HG03521 (cell line): ENCODE data around the gene GLT1D1.

Source experiments
- ATAC-seq: cut with Tn5 transposase; IDR thresholded peaks from one replicate; pipeline ENCODE4 v1.9.1; 2021; ENCODE audit warnings: mild to moderate bottlenecking, moderate library complexity; ENCODE audit not compliant: unreplicated experiment

Gene GLT1D1

GRCh38 chr12:128956755-128957154, 103.5 kb downstream of the GLT1D1 start:
- no peak for ATAC-seq

GRCh38 chr12:128959901-128960300, 106.6 kb downstream of the GLT1D1 start:
- no peak for ATAC-seq

GRCh38 chr12:128961308-128961902, 108.1 kb downstream of the GLT1D1 start:
- ATAC-seq, result no peak

- no peak for ATAC-seq
Observed at GRCh38 chr12:128961957-128962356, 108.7 kb downstream of the GLT1D1 start.

- ATAC-seq, result no peak
Observed at GRCh38 chr12:128966203-128966810, 113.0 kb downstream of the GLT1D1 start.

- no peak for ATAC-seq
Observed at GRCh38 chr12:128968668-128969067, 115.4 kb downstream of the GLT1D1 start.

GRCh38 chr12:128969480-128970055, 116.3 kb downstream of the GLT1D1 start:
- peak; percentile 64 for ATAC-seq

DNA sequence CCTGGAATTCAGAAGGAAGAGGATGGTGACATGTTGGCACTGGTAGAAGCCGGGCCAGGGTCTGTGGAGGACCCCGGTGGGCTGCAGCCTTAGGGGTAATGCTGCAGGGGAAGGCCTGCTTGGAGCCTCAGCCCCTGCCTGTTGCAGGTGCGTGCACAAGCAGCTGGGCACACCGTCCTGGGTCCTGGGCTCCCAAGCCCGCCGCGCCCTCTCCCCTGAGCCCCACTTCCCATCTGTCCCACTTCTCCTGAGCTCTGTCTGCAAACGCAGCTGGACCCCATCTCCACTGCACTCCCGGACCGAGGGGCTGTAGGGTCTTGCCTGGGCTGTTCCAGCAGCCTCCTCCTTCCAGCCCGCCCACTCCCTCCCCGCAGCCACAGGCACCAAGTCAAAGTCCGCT, 116.8 kb downstream of the GLT1D1 start:
- ATAC-seq, result no peak

GRCh38 chr12:128970941-128971340, 117.7 kb downstream of the GLT1D1 start:
- ATAC-seq, result no peak

DNA sequence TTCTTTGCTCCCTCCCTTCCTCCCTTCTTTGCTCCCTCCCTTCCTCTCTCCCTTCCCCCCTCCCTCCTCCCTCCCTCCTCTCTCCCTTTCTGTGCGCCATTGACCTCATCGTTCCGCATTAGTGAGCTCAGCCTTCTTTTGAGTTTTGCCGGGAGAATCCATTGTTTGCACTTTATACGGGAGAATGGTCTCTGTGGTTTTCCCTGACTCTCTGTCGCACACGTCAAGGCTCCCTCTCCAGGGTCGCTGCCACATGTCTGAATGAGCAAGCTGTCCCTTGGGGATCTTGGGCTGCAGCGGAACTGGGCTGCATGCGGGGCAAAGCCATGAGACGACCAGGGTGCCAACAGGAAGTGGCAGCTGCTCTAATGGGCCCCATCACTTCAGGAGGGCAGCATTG, 118.5 kb downstream of the GLT1D1 start:
- ATAC-seq, result no peak

DNA sequence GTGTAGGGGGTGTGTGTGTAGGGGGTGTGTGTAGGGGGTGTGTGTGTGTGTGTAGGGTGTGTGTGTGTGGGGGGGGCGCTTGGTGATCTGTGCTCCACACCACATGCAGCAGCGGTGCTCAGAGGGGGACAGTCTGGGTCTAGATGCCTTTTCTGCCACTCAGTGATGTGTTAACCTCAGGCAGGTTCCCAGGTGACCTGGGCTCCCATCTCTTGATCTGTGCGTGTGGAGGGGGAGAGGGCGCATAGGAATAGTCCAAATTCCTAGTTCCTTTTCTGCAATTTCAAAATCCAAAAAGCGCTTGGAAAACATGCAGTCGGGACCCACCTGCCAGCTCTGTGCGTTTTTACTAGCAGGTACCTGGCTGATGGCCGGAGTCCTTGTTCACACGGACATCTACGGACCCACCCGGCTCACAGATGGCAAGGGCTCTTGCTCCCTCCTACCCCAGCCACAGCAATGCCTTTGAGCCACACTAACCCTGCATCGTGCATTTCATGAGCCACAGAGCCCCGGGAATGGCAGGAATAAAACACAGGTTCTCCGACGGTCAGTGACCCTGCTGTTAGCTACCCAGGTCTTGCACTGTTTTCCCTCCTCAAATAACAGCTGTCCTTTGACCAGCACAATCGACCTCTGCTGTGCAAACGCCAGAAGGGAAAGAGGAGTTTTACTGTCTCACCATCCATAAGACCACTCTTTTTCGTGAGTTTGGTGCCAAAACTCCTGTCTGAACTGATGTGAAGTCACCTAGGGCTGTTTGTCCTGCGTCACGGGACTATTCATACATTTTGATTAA, 120.8 kb downstream of the GLT1D1 start:
- no peak for ATAC-seq

DNA sequence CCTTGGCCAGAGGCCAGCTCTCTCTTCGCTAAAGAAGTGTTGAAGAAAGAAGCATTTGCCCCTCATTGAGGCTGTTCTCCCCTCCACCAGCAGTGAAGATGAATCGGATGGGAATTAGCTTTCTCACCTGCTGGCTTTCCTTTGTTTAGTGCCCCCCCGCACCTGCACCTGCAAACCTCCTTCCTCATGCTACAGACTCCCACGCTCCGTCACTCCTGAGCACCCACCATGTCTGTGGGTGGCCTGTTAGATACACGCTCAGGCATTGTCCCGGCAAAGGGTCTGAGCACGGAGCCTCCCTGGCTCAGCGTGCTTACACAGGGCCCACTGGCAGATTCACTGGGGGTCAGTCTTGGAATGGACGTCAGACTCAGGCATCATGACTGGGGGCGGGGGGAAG, 121.6 kb downstream of the GLT1D1 start:
- ATAC-seq, result no peak

DNA sequence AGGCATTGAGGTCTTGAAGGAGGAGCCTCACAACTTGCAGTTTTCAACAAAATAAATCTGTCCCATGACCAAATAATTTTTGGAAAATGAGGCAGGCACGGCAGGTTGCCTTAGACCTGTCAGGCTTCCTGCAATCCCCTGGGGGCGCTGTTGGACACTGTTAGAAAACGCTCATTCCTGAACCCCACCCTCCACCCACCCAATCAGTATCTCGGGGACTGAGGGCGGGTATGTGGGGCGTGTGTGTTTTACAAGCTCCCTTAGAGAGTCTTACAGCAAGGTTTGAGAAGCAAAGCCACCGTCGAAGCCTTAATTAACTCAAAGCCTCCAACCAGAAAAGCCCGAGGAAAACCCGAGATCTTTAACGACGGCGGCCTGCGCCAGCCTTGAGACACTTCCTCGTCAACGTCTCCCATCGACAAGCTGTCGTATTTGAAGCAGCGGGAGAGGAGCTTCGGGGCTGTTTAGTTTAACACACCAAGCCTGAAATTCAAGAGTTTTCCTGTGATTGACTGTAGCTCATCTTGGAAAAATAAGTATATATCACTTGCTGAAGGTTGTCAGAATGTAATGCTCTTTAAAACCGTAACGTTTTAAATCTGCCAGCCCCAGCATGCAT, 123.0 kb downstream of the GLT1D1 start:
- no peak for ATAC-seq

GRCh38 chr12:128977441-128977840, 124.2 kb downstream of the GLT1D1 start:
- ATAC-seq, result no peak

GRCh38 chr12:128978067-128978466, 124.8 kb downstream of the GLT1D1 start:
- no peak for ATAC-seq

GRCh38 chr12:128980623-128981022, 127.3 kb downstream of the GLT1D1 start:
- ATAC-seq, result no peak

- no peak for ATAC-seq
Observed at GRCh38 chr12:128981971-128982533, 128.8 kb downstream of the GLT1D1 start.

DNA sequence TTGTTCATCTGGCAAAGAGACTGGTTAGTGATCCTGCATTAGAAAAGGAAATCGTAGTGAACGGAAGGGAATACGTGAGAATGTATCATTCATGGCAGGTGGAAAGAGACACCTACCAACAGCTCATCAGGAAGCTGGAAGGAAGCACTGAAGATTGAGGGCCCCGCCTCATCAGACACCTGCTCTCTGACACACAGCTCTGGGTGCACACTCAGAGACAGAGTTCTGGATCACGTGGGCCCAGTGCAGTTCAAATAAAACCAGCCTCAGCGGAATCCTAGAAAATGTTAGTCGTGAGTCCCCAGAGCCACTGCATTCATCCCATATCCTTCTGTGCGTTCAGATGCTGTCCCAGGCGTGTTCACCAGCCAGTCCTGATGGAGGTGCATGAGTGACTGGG, 129.7 kb downstream of the GLT1D1 start:
- no peak for ATAC-seq

- ATAC-seq, result no peak
Observed at GRCh38 chr12:128983371-128983770, 130.1 kb downstream of the GLT1D1 start.

GRCh38 chr12:128986957-128987356, 133.7 kb downstream of the GLT1D1 start:
- ATAC-seq, result no peak

- ATAC-seq, result no peak
Observed at GRCh38 chr12:128989287-128989686, 136.0 kb downstream of the GLT1D1 start.
